NCI-H524 treated with DMSO at 0.1 percent for 48 hours (cell line): ENCODE data around the gene USP17L28.
"Not testable (repeated sequence)": the region's sequence is repeated elsewhere in the genome, so short reads cannot be mapped to it uniquely, and the experiment has no call there.

Experiments
- DNase-seq: peaks from one replicate; lab custom pipeline; 2025; lab: John Stamatoyannopoulos, UW

USP17L28 gene

GRCh38 chr4:9348593-9348992 lies at the start of gene USP17L28:
Gene USP17L28 (plus strand): TSS chr4:9348893. CDS start chr4:9348893, 0 bp downstream.
- not testable (repeated sequence) for DNase-seq

GRCh38 chr4:9324191-9324590 lies 24.5 kb upstream of the USP17L28 start:
- DNase-seq, result not testable (repeated sequence)

GRCh38 chr4:9324865-9325264 lies 23.8 kb upstream of the USP17L28 start, which contains the start of gene USP17L24:
Gene USP17L24 (plus strand): TSS chr4:9325165. CDS start chr4:9325165, 0 bp downstream.
- DNase-seq, result not testable (repeated sequence)

GRCh38 chr4:9329611-9330010 lies 19.1 kb upstream of the USP17L28 start, which contains the start of gene USP17L25:
Gene USP17L25 (plus strand): TSS chr4:9329911. CDS start chr4:9329911, 0 bp downstream.
- DNase-seq, result not testable (repeated sequence)

GRCh38 chr4:9334358-9334757 lies 14.3 kb upstream of the USP17L28 start, which contains the start of gene USP17L26:
Gene USP17L26 (plus strand): TSS chr4:9334658. CDS start chr4:9334658, 0 bp downstream.
- not testable (repeated sequence) for DNase-seq

- not testable (repeated sequence) for DNase-seq
These were observed 9.6 kb upstream of the USP17L28 start, which contains the start of gene USP17L5 for GRCh38 chr4:9339103-9339502. Gene USP17L5 (plus strand): TSS chr4:9339403. CDS start chr4:9339403, 0 bp downstream.

- not testable (repeated sequence) for DNase-seq
These were observed 4.8 kb upstream of the USP17L28 start, which contains the start of gene USP17L27 for GRCh38 chr4:9343848-9344247. Gene USP17L27 (plus strand): TSS chr4:9344148. CDS start chr4:9344148, 0 bp downstream.

- DNase-seq, result not testable (repeated sequence)
These were observed 2.2 kb downstream of the USP17L28 start for GRCh38 chr4:9350866-9351265.

GRCh38 chr4:9353338-9353737 lies 4.6 kb downstream of the USP17L28 start, which contains the start of gene USP17L29:
Gene USP17L29 (plus strand): TSS chr4:9353638. CDS start chr4:9353638, 0 bp downstream.
- DNase-seq, result not testable (repeated sequence)

- not testable (repeated sequence) for DNase-seq
These were observed 14.1 kb downstream of the USP17L28 start, which contains the start of gene USP17L30 for GRCh38 chr4:9362829-9363228. Gene USP17L30 (plus strand): TSS chr4:9363129. CDS start chr4:9363129, 0 bp downstream.

GRCh38 chr4:9379881-9380280 lies 31.2 kb downstream of the USP17L28 start:
- DNase-seq, result not testable (repeated sequence)

- not testable (repeated sequence) for DNase-seq
These were observed 32.4 kb downstream of the USP17L28 start for GRCh38 chr4:9381012-9381534.

- DNase-seq, result no peak
These were observed 35.4 kb downstream of the USP17L28 start for GRCh38 chr4:9384126-9384525.

- not testable (repeated sequence) for DNase-seq
These were observed 40.3 kb downstream of the USP17L28 start for GRCh38 chr4:9389001-9389400.
